Osteoblast (primary cell): ENCODE data around the gene TCERG1L. TPM values are rescaled to one million over a fixed set of nuclear protein-coding genes. Genes with fewer than 3 reads are reported as not detected.

ENCODE experiments used
- DNase-seq: peaks from one replicate; pipeline ENCODE4 v3.0.0; 2011; ENCODE audit warnings: low spot score, mixed read lengths; ENCODE audit not compliant: insufficient read length; ENCODE audit errors: missing footprints
- H2AFZ ChIP-seq: 2 replicates; pipeline ENCODE4 v1.6.0; 2011; ENCODE audit warnings: mild to moderate bottlenecking, low read length
- H3K27ac ChIP-seq: 2 replicates; pipeline ENCODE4 v1.5.1; 2011; ENCODE audit warnings: mild to moderate bottlenecking, low read depth, low read length, moderate library complexity
- H3K27me3 ChIP-seq: 2 replicates; pipeline ENCODE4 v1.6.0; 2012; ENCODE audit warnings: mild to moderate bottlenecking, control low read depth, inconsistent platforms, low read length, moderate library complexity; ENCODE audit not compliant: insufficient read depth
- H3K36me3 ChIP-seq: 2 replicates; pipeline ENCODE4 v1.5.1; 2011; ENCODE audit warnings: mild to moderate bottlenecking, low read length, control low read depth, moderate library complexity; ENCODE audit not compliant: insufficient read depth
- H3K4me1 ChIP-seq: 2 replicates; pipeline ENCODE4 v1.5.1; 2011; ENCODE audit warnings: mild to moderate bottlenecking, low read length, control low read depth, moderate library complexity; ENCODE audit not compliant: insufficient read depth
- H3K4me2 ChIP-seq: 2 replicates; pipeline ENCODE4 v1.6.0; 2011; ENCODE audit warnings: mild to moderate bottlenecking, low read length; ENCODE audit not compliant: insufficient read depth
- H3K4me3 ChIP-seq: fragments of 200-600 bp; sonication (generic); 3 replicates; pipeline ENCODE4 v1.5.1; 2012; ENCODE audit warnings: mild to moderate bottlenecking, low read length, inconsistent platforms; ENCODE audit not compliant: insufficient read depth
- H3K79me2 ChIP-seq: 2 replicates; pipeline ENCODE4 v1.6.0; 2012; ENCODE audit warnings: mild to moderate bottlenecking, low read length, control low read depth, inconsistent platforms; ENCODE audit not compliant: insufficient read depth
- H3K9me3 ChIP-seq: 2 replicates; pipeline ENCODE4 v1.5.1; 2011; ENCODE audit warnings: low read depth, low read length, control low read depth
- H4K20me1 ChIP-seq: 2 replicates; pipeline ENCODE4 v1.6.0; 2012; ENCODE audit warnings: mild to moderate bottlenecking, low read length, control low read depth; ENCODE audit not compliant: insufficient read depth
- total RNA-seq: library from RNA; depleted of rRNA; stranded (reverse); fragments of >200 nt; gene quantifications from 2 replicates; pipeline ENCODE4 v1.2.3, GENCODE V29; 2012
- TF ChIP-seq, protein P1 (sequence below): IDR thresholded peaks from 2 replicates; pipeline ENCODE4 v1.5.1; 2011; ENCODE audit warnings: mild to moderate bottlenecking, low read depth, low read length, moderate library complexity; ENCODE audit errors: extremely low read depth

The TCERG1L gene
- total RNA-seq, 1 donor = under 0.01 TPM

DNA sequence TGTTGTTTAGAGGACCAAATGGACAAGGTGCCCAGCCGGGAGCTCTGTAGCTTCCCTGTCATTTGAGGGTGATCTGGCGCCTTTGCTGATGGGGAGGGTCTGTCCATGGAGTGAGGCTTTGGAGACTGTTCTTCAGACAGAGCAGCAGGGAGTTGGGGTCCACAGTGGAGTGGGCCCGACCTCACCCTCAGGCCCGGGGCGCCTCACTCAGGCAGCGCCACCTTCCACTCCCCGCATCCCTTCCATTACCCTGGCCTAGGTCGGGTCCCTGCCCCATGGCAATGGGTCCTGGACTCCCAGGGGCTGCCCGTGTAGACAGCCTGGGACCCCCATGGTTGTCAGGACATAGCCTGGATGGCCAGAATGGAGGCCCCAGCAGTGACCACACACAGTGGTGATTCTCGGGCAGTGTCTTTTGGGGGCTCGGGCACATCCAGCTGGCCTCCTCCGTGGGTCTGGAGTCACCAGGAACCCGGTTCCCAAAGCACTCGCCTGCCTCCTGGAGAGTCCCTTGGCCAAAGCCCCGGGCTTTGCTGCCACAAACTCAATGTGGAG is 38.5 kb downstream of the TCERG1L start:
- H3K27me3 ChIP-seq = no peaks in the 10 kb centered on the region
- no peak for DNase-seq
- no peak overlapping the region for H3K4me2 ChIP-seq
- TF ChIP-seq, protein P1, sequence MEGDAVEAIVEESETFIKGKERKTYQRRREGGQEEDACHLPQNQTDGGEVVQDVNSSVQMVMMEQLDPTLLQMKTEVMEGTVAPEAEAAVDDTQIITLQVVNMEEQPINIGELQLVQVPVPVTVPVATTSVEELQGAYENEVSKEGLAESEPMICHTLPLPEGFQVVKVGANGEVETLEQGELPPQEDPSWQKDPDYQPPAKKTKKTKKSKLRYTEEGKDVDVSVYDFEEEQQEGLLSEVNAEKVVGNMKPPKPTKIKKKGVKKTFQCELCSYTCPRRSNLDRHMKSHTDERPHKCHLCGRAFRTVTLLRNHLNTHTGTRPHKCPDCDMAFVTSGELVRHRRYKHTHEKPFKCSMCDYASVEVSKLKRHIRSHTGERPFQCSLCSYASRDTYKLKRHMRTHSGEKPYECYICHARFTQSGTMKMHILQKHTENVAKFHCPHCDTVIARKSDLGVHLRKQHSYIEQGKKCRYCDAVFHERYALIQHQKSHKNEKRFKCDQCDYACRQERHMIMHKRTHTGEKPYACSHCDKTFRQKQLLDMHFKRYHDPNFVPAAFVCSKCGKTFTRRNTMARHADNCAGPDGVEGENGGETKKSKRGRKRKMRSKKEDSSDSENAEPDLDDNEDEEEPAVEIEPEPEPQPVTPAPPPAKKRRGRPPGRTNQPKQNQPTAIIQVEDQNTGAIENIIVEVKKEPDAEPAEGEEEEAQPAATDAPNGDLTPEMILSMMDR = no peak
- no peaks in the 10 kb centered on the region for H3K36me3 ChIP-seq
- H4K20me1 ChIP-seq = no peaks in the 10 kb centered on the region
- no peak overlapping the region for H2AFZ ChIP-seq
- H3K27ac ChIP-seq = no peak overlapping the region
- H3K4me1 ChIP-seq = no peaks in the 10 kb centered on the region
- H3K4me3 ChIP-seq = no peak overlapping the region
- no peaks in the 10 kb centered on the region for H3K9me3 ChIP-seq
- H3K79me2 ChIP-seq = no peaks in the 10 kb centered on the region

GRCh38 chr10:131271966-131272365 is 39.6 kb downstream of the TCERG1L start:
- Histone ChIP-seq H3K36me3 (no peaks in the 10 kb centered on the region), H3K27ac (no peak overlapping the region), H3K4me2 (no peak overlapping the region), H3K4me1 (no peaks in the 10 kb centered on the region), H3K27me3 (no peaks in the 10 kb centered on the region), H2AFZ (no peak overlapping the region), H4K20me1 (no peaks in the 10 kb centered on the region), H3K9me3 (no peaks in the 10 kb centered on the region), H3K4me3 (no peak overlapping the region), H3K79me2 (no peaks in the 10 kb centered on the region)
- TF ChIP-seq, protein P1 = no peak
- DNase-seq = no peak

GRCh38 chr10:131271195-131271880 is 40.2 kb downstream of the TCERG1L start:
- no peak overlapping the region for H3K27ac ChIP-seq
- no peak overlapping the region for H3K4me3 ChIP-seq
- TF ChIP-seq, protein P1 = no peak
- H4K20me1 ChIP-seq = no peaks in the 10 kb centered on the region
- no peaks in the 10 kb centered on the region for H3K9me3 ChIP-seq
- DNase-seq = no peak
- H3K4me1 ChIP-seq = no peaks in the 10 kb centered on the region
- H3K4me2 ChIP-seq = no peak overlapping the region
- H2AFZ ChIP-seq = no peak overlapping the region
- H3K36me3 ChIP-seq = no peaks in the 10 kb centered on the region
- H3K79me2 ChIP-seq = no peaks in the 10 kb centered on the region
- H3K27me3 ChIP-seq = no peaks in the 10 kb centered on the region

- H4K20me1 ChIP-seq = no peaks in the 10 kb centered on the region
- H3K79me2 ChIP-seq = no peaks in the 10 kb centered on the region
- TF ChIP-seq, protein P1 = no peak
- H3K4me2 ChIP-seq = no peak overlapping the region
- H3K4me1 ChIP-seq = no peaks in the 10 kb centered on the region
- no peak overlapping the region for H3K4me3 ChIP-seq
- H3K9me3 ChIP-seq = no peaks in the 10 kb centered on the region
- no peak overlapping the region for H3K27ac ChIP-seq
- DNase-seq = no peak
- H3K27me3 ChIP-seq = no peaks in the 10 kb centered on the region
- H3K36me3 ChIP-seq = no peaks in the 10 kb centered on the region
- no peak overlapping the region for H2AFZ ChIP-seq
Measured at GRCh38 chr10:131270461-131271190, 40.9 kb downstream of the TCERG1L start.
